ENCODE data around the gene CFAP65.

The CFAP65 gene

DNA sequence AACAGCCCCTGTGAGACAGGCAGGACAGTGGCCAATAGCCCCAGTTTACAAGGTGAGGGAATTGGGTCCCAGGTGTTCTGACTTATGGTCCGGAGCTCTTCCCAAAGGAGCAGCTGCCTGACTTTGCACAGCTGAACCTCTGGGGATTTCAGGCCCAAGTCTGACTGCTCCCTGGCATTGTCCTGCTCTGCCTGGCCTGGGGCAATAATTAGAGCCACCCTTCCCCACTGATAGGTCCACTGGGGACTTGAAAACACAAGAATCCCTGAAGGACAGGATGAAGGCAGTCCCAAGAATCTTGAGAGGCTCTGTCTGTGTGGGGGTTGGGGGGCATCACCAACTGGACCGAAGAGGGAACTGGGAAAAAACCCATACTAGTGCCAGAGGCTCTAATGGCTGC, 52.7 kb downstream of the CFAP65 start:
- DNase-seq, result no peak

DNA sequence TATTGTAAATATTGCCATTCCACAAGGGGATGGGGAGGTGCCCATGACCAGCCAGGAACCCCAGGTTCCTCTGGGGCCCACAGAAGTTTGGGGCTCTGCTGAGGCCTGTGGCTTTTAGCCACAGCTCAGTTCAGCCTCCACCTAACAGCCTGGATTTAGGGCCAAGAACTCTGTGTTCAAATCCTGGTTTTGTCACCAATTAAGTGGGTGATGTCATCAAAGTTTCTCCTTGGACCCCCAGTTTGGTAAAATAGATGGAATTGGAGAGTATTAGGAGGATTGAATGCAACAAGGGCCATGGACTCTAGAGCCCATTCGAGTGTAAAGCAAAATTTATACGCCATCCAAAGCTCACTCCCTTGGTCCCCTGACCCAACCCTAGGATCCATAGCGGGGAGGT, 53.2 kb downstream of the CFAP65 start:
- no peak for DNase-seq

DNA sequence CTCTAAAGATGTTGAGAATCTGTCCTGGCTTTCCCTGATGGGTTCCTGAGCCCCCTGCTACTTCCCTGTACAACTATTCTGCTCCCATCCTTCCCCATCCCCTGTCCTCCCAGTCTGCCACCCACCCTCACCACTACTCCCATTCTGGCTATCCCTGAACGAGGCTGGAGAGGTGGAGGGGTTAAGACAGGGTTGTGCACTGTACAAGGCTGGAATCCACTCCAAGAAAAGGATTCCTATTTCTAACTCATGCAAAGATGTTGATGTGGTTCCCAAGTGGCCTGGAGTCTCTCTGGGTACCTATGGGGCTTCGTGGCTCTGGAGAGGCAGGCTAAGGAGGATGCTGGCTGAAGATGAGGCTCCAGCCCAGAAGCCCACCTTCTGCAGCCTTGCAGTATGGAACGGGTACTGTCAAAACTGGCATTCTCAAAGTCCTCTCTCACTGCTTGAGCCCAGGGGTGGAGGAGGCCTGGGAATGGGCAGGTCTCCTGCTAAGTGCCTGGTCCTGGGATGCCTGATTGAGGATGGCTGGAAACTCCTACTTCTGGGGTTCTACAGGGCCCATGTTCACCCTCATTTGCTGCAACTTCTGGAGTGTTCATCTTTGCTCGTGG, 55.1 kb downstream of the CFAP65 start:
- DNase-seq, result no peak

DNA sequence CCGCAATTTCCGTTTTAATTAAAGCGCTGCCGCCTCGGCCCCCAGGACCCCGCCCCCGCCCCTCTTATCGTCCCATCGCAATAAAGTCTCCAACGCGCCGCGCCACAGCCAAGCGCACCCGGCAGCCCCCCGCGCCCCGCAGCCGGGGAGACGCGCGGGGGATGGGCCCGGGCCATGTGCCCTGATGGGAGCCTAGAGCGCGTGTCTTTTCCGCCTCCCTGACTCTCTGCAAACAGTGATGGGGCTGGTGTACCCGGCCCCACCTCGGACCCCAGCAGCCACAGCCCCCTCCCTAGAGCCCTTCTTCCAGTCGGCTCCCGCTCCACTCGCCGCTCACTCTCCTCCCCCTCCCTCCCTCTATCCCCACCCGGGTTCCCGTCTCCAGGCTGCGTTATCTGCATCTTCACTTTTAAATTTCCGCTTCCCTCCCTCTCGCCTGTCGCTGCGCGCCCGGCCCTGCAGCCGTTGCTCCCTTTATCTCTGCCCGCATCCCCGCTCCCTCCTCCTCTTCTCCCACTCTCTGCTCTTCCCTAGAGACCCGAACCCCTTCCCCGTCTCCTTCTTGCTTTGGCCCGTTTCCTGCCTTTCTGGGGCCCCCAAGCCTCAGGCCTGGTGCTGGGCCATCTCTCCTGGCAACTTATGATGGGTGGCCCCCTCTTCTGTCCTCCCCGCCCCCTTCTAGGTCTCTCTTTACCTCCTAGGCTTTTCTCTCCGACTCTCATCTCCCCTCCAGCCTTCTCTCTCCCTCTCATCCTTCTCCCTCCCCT, 55.8 kb downstream of the CFAP65 start:
- DNase-seq, result no peak

DNA sequence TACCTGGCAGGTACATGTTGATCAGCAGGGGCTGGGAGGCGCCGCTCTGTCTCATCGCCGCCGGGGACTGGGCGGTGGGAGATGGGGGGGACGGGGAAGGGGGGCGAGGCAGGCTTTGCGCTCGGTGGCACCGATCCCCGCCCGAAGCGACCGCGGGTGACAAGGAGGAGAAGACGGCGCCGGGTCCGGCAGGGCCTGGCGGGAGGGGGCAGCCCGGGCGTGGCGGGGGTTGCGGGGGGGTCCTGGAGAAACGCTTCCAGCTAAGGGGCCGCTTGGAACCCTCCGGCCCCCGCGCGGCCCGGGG, 56.3 kb downstream of the CFAP65 start, which contains the start of gene FEV:
Gene FEV (minus strand): TSS at position 164 of the 304 bp plus-strand sequence. CDS start 109 bp downstream, at position 55.
- no peak for DNase-seq

DNA sequence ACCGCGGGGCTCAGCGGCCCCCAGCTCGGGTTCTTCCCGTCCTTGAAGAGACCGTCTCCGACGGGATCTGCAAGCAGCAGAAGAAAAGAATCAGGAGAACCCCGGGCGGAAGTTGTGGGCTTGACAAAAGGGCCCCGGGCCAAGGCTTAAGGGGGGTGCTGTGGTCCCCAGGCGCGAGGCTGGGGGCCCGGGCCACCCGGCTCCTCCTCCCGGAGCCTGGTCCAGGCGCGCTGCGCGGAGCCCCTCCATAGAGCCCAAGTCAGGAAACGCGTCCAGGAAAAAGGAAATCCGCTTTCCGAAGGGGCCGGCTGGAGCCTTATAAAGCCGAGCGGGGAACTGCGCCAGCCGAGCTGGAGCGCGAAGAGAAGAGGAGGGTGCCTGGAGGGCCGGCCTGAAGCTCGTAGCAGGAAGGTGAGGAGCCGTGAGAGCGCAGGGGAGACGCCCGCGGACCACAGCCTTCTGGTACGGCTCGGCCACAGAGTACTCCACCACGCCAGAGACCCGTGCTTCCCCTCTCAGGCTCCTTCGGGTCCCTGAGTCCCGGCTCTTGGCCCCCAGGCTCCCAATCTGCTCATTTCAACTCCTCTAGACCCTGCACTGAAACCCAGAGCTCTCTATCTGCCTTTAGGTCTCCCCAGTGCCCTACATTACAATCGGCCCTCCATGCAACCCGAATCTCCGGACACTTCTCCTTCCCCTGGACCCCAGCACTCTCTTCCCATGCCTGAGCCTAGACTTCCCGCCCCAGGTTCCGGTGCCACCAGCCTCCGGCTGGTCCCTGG, 56.9 kb downstream of the CFAP65 start:
- no peak for DNase-seq

DNA sequence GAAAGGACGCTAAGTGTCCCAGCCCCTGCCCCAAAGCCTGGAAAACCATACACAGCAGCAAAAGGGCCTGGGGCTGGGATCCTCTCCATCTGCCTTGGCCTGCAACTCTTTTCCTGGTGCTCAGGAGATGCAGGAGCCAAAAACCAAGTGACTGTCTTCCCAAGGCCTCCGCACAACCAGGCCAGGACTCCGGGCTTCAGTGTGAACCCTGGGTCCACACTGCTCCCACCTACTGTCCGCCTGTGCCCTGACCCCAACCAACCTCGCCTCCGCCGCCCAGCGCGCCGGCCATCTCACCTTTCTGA, 57.4 kb downstream of the CFAP65 start:
- no peak for DNase-seq

DNA sequence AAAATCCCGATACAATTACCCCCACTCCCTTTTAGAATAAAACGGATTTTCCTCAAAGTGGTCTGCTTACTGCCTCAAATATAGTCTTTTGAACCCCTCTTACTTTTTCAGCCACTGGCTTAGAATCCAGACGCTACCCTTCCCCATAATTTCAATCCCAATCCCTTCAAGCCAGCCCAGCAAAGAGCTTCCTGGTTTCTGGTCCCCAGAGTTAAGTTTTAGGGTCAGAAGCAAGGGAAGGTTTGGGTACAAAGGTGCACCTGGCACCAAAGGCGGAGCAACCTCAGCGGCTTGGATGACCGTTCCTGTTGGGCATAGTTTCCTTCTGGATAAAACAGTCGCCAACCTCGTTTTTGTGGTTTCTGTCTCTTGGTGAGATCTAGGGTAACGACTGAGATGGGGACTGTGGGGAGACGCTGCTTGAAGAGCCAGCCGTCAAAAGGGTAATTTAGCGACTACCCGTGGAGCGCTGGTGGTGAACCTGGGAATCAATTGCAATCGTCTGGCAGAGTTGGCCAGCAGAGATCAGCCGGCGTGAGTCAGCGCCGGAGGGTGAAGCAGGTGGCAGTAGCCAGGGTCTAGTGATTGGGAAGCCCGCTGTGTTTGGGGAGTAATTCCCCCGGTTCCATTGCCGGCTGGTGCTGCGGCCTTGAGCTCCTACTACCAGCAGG, 57.9 kb downstream of the CFAP65 start:
- no peak for DNase-seq

DNA sequence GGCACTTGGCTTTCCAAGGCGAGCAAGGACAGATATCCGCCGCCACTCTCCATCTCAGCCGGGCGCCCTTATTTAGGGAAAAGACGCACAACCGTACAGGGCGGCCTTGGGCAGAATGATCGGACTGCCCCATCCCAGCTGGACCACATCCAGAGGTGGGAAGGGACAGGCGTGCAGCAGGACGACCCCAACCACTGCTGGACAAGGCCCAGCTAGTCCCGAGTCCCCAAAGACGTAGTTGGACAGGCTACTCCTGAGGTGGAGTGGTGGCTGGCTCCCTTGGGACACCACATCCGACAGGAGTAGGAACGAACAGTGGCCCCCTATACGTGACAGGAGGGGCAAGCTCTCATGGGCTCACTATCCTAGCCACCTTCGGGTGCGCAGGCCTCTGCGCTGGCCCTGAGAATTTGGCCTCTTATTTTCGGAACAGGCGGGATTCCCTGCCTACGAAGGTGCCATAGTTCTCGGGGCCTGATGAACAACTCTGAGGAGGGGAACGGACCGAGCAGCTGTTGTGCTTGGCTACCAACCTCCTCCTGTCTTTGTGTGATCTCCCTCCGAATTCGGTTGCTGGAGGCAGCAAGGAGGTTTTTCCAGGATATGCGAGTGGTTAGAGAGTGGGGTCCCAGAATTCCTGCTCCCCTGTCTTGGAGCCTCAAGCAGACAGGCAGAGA, 58.6 kb downstream of the CFAP65 start:
- DNase-seq, result no peak

DNA sequence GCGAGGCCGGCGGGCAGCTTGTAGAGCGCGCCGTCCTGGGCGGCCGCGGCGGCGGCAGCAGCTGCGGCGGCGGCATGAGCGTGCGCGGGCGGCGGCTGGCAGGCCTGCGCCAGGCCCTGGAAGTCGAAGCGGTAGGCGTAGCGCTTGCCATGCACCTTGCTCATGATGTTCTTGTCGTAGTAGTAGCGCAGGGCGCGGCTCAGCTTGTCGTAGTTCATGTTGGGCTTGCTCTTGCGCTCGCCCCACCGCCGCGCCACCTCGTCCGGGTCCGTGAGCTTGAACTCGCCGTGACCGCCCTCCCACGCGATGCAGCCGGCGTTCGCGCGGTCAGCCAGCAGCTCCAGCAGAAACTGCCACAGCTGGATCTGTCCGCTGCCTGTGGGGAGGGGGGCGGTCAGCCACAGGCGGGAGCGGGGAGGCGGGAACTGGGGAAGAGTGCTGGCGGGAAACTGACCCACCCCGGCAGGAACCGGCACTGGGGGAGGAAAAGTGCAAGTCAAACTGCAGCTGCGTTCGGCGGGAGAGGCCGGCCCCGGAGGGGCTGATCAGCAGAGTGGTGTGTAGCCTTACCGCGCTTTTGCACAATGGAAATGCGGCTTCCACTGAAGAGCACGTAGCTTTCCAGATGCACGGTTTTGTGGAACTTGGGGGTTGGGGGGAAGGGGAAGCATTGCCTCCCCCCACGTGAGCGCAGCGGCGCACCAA, 59.3 kb downstream of the CFAP65 start:
- DNase-seq, result peak; percentile 16

DNA sequence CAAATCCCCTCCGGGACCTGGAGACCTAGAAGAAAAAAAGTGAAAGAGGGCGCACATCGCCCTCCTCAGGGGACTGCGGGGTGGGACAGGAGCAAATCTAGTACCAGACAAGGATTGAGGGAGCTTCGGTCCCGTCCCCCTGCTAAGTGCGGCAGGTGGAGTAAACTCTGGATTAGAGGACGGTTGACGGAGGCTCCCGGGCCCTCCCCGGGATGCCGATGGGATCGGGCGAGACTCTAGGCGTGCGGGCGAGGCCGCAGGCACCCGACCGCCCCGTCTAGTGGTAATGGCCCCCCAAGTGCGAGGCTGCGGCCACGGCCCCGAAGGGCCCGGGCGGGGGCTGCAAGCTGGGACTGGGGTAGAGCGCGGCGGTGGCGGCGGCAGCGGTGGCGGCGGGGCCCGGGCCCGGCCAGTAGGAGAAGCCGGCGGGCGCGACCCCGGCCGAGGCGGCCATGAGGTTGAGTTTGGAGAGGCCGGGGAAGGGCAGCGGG, 59.9 kb downstream of the CFAP65 start:
- DNase-seq, result no peak

DNA sequence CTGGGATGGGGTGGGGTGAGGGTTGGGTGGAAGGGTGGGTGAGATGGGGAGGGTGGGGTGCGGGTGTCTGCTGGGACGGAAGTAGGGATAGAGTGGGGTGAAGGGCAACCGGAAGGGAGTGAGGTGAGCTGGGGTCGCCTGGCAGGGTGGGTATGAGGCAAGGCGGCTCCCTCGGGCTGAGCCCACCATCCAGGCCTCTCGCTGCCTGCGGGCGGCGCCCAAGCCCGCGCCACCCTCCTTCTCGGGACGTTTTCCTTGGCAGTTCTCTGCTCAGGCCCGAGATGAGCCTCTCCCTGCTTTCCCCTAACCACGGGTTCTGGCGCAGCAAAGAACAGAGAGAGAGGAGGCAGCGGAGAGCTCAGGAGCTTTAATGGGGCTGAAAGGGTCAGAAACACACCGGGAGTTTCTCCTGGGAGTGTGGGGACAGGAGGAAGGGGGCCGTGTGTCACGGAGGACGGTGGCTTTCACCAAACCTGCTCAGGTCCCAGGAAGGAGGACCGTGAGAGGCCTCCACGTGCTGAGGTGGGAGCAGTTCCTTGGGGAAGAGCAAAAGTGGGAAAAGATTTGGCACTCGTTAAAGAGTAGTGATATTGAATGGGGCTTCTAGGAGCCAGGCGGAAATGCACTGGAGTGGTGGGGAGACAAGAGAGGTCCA, 60.5 kb downstream of the CFAP65 start:
- DNase-seq, result no peak

DNA sequence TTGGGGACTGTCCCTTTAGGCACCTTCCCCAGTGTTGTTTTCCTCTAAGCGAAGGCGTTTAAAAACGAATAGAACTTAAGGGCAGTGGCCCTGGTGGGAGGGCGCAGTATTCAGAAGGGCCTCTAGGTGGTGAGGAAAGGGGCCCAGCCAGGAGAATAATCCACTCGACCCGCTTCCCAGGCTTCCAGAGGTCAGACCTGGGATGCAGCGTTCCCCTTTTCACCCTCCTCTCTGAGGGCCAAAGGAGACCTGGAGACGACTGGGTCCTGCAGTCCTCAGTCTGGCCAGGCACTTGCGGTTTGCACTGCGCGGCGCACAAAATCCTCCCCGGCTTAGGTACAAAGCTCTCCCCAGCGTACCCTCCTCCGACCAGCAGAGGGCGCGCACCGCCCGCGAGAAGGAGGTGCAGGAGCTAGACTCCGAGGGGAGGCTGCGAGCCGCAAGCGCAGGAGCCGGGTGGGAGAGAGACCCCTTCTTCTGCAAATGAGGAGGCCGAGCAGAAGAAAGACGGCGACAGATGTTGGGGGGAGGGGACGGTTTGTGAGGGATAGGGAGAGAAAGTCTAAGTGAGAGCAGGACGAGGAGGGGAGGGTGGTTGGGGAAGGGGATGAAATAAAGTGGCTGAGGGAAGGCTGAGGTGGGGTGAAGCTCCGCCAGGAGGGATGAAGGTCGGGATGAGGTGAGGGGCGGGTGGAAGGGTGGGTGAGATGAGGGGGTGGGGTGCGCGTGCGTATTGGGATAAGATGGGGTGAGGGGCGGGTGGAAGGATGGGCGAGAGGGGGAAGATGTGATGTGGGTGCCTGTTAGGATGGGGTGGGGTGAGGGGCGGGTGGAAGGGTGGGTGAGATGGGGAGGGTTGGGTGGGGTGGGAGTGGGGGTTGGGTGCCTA, 61.2 kb downstream of the CFAP65 start:
- peak; percentile 75 for DNase-seq

DNA sequence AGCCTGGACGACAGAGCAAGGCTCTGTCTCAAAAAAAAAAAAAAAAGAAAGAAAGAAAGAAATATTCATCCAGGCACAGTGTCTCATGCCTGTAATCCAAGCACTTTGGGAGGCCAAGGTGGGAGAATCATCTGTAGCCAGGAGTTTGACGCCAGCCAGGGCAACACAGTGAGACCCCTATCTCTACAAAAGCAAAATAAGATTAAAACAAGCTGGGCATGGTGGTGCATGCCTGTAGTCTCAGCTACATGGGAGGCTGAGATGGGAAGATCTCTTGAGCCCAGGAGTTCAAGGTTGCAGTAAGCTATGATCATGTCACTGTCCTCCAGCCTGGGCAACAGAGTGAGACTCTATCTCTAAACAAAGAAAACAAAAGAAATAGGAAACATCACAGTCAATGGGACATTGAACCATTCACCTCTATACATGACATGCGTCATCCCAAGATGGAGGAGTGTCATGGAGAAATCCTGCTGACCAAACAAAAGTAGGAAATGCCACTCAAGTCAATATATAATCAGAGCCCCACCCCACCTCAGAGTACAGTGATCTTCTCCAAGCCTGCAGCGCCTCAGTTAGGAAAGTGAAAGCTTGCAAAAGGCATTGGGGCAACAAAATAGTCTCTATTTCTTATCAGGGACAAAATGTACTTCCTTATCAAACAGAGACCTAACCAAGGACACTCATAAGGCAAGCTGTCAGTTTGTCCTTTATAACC, 66.1 kb downstream of the CFAP65 start:
- no peak for DNase-seq

DNA sequence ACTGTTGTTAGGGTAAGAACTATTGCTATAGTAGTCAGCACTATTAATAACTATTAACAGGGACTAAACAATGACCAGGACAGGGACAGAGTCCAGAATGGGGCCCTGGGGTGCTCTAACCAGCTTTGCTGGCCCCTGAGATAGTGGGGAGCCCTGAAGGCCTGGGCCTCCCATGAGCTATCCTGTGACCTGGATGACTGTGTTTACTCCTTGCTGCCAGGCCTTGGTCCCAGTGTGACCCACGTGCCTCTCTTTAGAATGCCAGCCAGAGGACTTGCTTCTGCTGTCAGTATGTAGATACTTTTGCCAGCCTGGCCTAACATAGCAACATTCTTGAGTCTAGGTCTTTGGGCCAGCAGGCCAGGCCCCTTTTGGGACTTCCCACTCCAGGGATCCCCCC, 70.4 kb downstream of the CFAP65 start:
- no peak for DNase-seq

DNA sequence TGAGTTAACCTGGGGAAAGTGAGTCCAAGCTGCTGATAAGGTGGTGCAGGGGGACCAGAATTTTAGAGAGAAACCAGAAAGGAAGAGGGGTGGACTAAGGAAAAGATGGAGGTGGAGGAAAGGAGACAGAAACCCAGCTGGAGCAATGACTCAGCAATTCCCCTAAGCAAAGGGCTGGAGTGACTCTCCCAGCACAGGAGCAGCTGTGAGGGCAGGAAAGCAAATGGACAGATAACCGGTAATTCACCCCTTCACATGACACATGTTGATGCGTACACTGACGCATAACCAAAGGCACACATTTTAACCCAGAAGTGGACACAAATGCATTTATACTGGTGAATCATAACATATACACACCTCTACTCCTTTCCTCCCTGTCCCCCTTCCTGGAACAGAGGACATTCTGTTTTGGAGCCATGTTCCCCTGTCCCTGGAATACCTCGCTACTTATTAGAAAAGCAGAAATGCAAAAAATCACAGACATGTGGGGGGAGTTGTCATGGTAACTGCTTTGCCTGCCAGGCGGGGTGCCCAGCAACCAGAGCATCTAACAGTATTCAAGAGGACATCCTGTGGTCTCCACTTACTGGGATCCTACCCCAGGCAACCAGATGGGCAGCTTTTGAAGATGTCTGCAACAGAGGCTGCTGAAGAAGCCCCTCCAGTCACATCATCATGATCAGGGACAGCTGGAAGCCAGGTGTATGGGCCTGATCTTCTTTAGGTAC, 77.1 kb downstream of the CFAP65 start:
- no peak for DNase-seq

DNA sequence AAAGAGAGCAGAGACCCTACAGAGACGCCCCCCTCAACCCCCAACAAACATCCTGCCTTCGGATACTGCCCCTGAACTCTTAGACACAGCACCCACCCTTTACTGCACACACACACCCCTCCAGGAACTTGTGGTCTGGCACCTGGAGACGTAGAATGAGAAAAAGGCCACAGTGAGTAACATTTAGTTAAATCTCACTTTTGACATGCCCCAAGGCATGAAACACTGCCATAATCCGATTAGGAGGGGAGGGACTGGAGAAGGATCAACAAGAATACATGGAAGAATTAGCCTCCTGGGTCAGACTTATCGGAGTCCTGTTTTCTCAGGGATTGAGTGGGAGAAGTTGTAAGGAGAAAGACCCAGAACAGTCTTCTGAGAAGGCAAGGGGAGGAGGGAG, 77.7 kb downstream of the CFAP65 start:
- no peak for DNase-seq

DNA sequence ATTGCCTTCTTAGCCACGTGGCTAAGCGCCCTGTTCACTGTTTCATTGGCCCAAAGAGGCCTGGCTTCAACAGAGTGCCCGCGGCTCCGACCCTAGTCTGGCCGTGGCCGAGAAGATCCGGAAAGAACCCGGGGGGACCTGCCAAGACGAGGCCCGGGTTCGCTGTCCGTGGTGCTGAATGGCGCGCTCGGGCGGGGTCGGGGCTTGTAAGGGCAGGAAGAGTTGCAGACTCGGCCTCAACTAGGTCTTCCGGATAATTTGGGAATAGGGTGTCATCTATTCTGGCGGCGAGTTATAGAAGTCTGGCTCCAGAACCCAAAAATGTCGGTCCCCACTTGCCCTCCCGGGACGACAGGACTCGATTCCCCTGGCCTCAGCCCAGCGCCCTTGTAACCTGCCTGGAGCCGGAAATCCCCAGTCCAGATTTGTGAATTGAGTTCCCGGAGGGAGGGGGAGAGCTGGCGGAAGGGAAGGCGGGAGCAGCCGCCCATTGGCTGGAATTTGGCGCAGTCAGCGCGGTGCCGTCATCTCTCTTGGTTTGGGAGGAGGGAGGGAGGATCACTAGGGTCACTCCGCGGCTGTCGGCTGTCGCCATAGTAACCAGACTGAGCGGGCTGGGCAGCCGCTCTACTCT, 78.3 kb downstream of the CFAP65 start:
- no peak for DNase-seq
